Measurements from ENCODE around the gene EFL1. TPM values are rescaled to one million over a fixed set of nuclear protein-coding genes. Genes with fewer than 3 reads are reported as not detected.

The EFL1 gene
- total and polyA plus RNA-seq, 10 of the 15 experiments (the other 5 are each of a cell fraction or from before 2014, with no cell fraction given) = 6.2 to 42.3 (median 24.7) TPM

DNA sequence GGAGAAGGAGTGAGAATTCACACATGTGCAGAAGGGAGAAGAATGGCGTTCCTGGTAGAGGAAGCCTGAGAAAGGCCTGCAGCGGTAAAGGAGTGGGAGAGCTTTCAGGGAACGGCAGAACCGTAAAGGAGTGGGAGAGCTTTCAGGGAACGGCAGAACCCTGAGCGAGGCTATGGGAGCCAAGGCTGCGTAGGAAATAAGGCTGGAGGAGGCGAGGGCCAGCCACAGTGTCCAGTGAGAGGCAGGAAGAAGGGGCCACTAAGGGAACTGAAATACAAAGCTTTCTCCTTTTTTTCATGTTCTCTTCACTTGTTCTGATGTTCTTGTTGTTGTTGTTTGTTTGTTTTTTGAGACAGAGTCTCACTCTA is 45.2 kb upstream of the EFL1 start (continued):
- no peak for TF ChIP-seq MXI1 (IDR thresholded peaks at IDR 0.05; ENCODE audit: low read depth, low read length)
- no peak for TF ChIP-seq TCF12 (IDR thresholded peaks at IDR 0.05; ENCODE audit: low read depth, low read length)
- TF ChIP-seq POLR2AphosphoS2 (IDR thresholded peaks at IDR 0.05; ENCODE audit: low read depth, low read length) = no peak
- TF ChIP-seq POU2F2 (IDR thresholded peaks at IDR 0.05; ENCODE audit: borderline replicate concordance, low read depth, low read length) = no peak
- no peak for TF ChIP-seq JUND (IDR thresholded peaks at IDR 0.05; ENCODE audit: low read depth, low read length)
- no peak for TF ChIP-seq RAD51 (IDR thresholded peaks at IDR 0.05)

DNA sequence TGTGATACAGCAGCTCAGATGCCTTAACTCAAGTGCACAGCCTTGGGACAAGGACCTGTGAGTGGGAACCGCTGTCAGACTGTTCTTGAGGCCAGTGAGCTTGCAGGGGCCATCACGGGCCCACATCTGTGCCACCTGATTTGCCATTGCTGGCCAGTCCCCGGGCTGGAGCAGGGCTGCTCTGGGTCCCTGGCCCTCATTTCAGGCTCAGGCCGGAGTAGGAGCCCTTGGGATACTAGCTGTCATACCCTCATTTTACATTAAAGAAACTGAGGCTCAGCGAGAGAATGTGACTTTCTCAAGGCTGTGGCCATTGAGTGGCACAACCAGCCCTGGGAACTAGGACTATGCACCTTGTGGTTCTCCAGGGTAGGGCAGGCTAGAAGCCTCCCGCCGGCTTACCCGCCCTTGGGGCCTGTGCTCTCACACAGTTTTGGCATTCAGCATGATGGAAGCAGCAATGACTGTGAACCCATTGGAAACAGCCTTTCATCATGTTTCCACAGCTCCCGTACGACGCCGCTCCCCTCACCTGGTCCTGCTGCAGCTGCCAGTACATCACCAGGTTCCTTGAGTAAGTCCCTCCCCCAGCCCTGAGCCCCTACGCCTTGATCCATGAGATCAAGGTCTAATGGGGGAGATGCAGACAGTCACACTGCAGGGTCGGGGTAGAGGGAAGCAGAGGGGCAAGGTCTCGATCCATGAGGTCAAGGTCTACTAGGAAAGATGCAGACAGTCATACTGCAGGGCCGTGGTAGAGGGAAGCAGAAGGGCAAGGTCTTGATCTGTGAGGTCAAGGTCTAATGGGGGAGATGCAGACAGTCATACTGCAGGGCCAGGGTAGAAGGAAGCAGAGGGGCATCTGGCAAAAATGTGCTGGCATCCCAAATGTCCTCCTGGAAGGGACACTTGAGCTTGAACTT is 44.5 kb upstream of the EFL1 start:
- TF ChIP-seq, protein P1, sequence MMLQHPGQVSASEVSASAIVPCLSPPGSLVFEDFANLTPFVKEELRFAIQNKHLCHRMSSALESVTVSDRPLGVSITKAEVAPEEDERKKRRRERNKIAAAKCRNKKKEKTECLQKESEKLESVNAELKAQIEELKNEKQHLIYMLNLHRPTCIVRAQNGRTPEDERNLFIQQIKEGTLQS (IDR thresholded peaks at IDR 0.05; ENCODE audit: borderline replicate concordance, extremely low read depth, low read depth, low read length) = no peak
- 0 out of 4 replicates have a peak, but pooled peaks cover 0 to 3% of the 10 kb centered on the region in 2 experiments for H3K27me3 ChIP-seq (replicated peaks in 1 of 2; ENCODE audit: control insufficient read depth in 2 of 2, insufficient read depth in 2 of 2, low read length in 1 of 2)
- H3K27ac ChIP-seq (ENCODE audit: control insufficient read depth, insufficient read depth) = no peak overlapping the region
- no peak for FAIRE-seq
- RAD21 ChIA-PET (ENCODE audit: unreplicated experiment) = no interaction called here
- no peak overlapping the region for H3K9ac ChIP-seq (ENCODE audit: control insufficient read depth, insufficient read depth, low read length)
- no peaks in the 10 kb centered on the region; the same call in 2 of the 3 replicates for H3K9me3 ChIP-seq (replicated peaks; ENCODE audit: control insufficient read depth, insufficient read depth, low read length)
- no peak overlapping the region for H2AFZ ChIP-seq (ENCODE audit: control insufficient read depth, low read depth, low read length)
- no peaks in the 10 kb centered on the region for H3K4me1 ChIP-seq (ENCODE audit: control insufficient read depth, insufficient read depth, low read length)
- in situ Hi-C loops (cut with MboI) = no loop called here
- H3K79me2 ChIP-seq (ENCODE audit: control insufficient read depth, insufficient read depth, low read length) = no peaks in the 10 kb centered on the region
- POLR2A ChIA-PET = no interaction called here
- WGBS (ENCODE audit: insufficient coverage, insufficient replicate concordance, low lambda C conversion rate, missing lambda C conversion rate) = 44% methylated on average over 16 of the region's 16 CpGs
- no peaks in the 10 kb centered on the region for H3K36me3 ChIP-seq (ENCODE audit: control insufficient read depth in 2 of 2, insufficient read depth in 2 of 2, low read length in 1 of 2)
- intact Hi-C loops (cut with micrococcal nuclease; ENCODE audit: unreplicated experiment) = no loop called here
- CTCF ChIA-PET = no interaction called here
- BruUV-seq (replicated peaks) = no TSS peak
- SMC1A ChIA-PET (ENCODE audit: uncharacterized antibody, unreplicated experiment) = no interaction called here
- no peaks in the 10 kb centered on the region for H4K20me1 ChIP-seq (ENCODE audit: control insufficient read depth, insufficient read depth)
- H3K4me3 ChIP-seq = no peak overlapping the region
- DNase-seq (ENCODE audit: low read depth, low spot score) = no peak
- H3K4me2 ChIP-seq (ENCODE audit: control insufficient read depth, insufficient read depth) = no peak overlapping the region
- 0 out of 3 replicates have a peak, but pooled peaks have one; percentile 40 for ATAC-seq

Data from GM12878 (cell line).